Adrenal gland (tissue), 12 donors: ENCODE measurements around the gene NKX1-2. TPM values are rescaled to one million over a fixed set of nuclear protein-coding genes. Genes with fewer than 3 reads are reported as not detected.

ENCODE experiments used
- DNase-seq, 7 donors: peaks; one replicate each; pipeline ENCODE4 v3.0.0-alpha.2; 2019 to 2020
- H3K27ac ChIP-seq, 5 donors: fragments of 200-600 bp; sonication (generic) in 4 of 5; 1 replicate in 3 of 5; 2 replicates in 2 of 5; pipeline versions ENCODE4 v1.5.1 to v1.8.0; 2016 to 2020; ENCODE audit warnings: mild to moderate bottlenecking in 1 of 5
- H3K27me3 ChIP-seq: fragments of 200-600 bp; 2 replicates; pipeline ENCODE4 v1.8.0; 2021
- H3K36me3 ChIP-seq, 2 donors: fragments of 200-600 bp; replicated peaks in 1 of 2; 1 replicate in 1 of 2; 2 replicates in 1 of 2; pipeline versions ENCODE4 v1.5.1 to v1.8.0; 2018 to 2022
- H3K4me1 ChIP-seq, 2 donors: fragments of 200-600 bp; replicated peaks in 1 of 2; 1 replicate in 1 of 2; 2 replicates in 1 of 2; pipeline versions ENCODE4 v1.5.1 to v1.8.0; 2018 to 2021
- H3K4me3 ChIP-seq, 4 donors: fragments of 200-600 bp; sonication (generic) in 3 of 4; one replicate each; pipeline ENCODE4 v1.5.1; 2016 to 2018
- H3K9me3 ChIP-seq, 3 donors: fragments of 200-600 bp; sonication (generic) in 1 of 3; replicated peaks in 1 of 3; 1 replicate in 2 of 3; 2 replicates in 1 of 3; pipeline versions ENCODE4 v1.5.1 to v1.8.0; 2016 to 2021
- CTCF ChIP-seq, 6 experiments: fragments of 450-650 bp in 4 of 6; fragments of 200-600 bp in 2 of 6; sonication (generic) in 1 of 6; IDR thresholded peaks; 1 replicate in 5 of 6; 2 replicates in 1 of 6; pipeline versions ENCODE4 v1.5.1 to v1.8.0; 2016 to 2021; ENCODE audit warnings: antibody characterized with exemption in 6 of 6, mild to moderate bottlenecking in 2 of 6, moderate library complexity in 1 of 6
- POLR2A ChIP-seq, 2 donors: fragments of 450-650 bp; IDR thresholded peaks; one replicate each; pipeline ENCODE4 v1.6.1; 2017; ENCODE audit warnings: antibody characterized with exemption in 2 of 2, mild to moderate bottlenecking in 2 of 2, moderate library complexity in 1 of 2
- WGBS, 4 donors: extraction: QIAGEN DNeasy Blood & Tissue Kit in 2 of 4; methylation state at CpG; one replicate each; pipeline versions ENCODE4 v1.1.5 to v1.1.7; 2013 to 2017; 5-methylcytosine and 5-hydroxymethylcytosine counted together
- intact Hi-C, 2 donors: fragments of 100-400 bp; cut with DNase I; formaldehyde crosslinking; loops; one replicate each; pipeline versions ENCODE4 v1.14.1 to v1.15.0; 2022 to 2023
- polyA plus RNA-seq, 3 donors: library from polyadenylated mRNA; stranded (reverse); fragments of 200-250 nt in 2 of 3; fragments of 350-450 nt in 1 of 3; fragmentation: Illumina TruSeq in 1 of 3; extraction: RNeasy Lipid Tissue Mini Kit (QIAGEN cat#74804) in 1 of 3; gene quantifications; one replicate each; pipeline ENCODE4 v1.2.3, GENCODE V29; 2013 to 2014
- total RNA-seq, 9 donors: library from RNA; depleted of rRNA in 4 of 9; stranded (reverse); fragments of >200 nt in 4 of 9; fragments of 120-200 nt in 1 of 9; fragmentation: NEBNext Ultra II Directional in 1 of 9; extraction: Animal tissue kit (Norgen Biotek cat#: 25700) in 1 of 9; gene quantifications; one replicate each; pipeline versions ENCODE4 v1.1.0 to v1.2.4, GENCODE V29; 2013 to 2023
- donor health status: healthy with polysubstance abuse.
- donor health status: Bipolar disorder and iron deficiency.
- donor health status: DM: yes; HTN: yes; CAD: no.
- donor health status: DM: no; HTN: no; CAD: no.
- donor health status: DM: no; HTN: no; CAD: no.
- donor health status: DM: yes; HTN: yes; CAD: no.

Gene NKX1-2
- total and polyA plus RNA-seq, 12 donors, result not detected

- no peak for DNase-seq
- Histone ChIP-seq H3K27ac (no peak overlapping the region), H3K9me3 (no peaks in the 10 kb centered on the region), H3K4me3 (no peak overlapping the region), H3K36me3 (no peaks in the 10 kb centered on the region), H3K4me1 (peaks cover 5 to 9% of the 10 kb centered on the region in 2 donors), H3K27me3 (no peaks in the 10 kb centered on the region)
- TF ChIP-seq CTCF (IDR thresholded peaks at IDR 0.05) (no peak), POLR2A (IDR thresholded peaks at IDR 0.05) (no peak)
- WGBS, 4 donors, result 91 to 95% (median 94%) methylated on average over 4 of the region's 4 CpGs
- intact Hi-C loops, result no loop called here
Measured at GRCh38 chr10:124458473-124458872, 8.6 kb upstream of the NKX1-2 start.

DNA sequence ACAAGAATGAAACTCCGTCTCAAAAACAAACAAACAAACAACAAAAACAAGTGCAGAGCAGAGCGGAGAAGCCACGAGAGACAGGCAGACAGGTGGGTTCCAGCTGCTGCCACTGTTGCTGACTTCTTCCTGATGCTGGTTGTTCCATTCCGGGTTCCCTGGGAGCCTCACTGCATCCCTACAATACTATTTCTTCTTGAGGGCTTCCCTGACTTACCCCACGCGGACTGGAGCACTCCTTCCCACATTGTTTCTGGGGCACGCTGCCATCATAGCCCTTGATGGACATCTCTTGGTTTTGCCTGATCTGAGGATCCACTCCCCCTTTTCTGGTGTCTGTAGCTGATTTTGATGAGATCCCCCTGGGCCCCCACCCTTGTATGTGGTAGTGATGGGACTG, 5.6 kb upstream of the NKX1-2 start:
- intact Hi-C loops, result no loop called here
- WGBS, 4 donors, result 65 to 69% (median 67%) methylated on average over 7 of the region's 7 CpGs

DNA sequence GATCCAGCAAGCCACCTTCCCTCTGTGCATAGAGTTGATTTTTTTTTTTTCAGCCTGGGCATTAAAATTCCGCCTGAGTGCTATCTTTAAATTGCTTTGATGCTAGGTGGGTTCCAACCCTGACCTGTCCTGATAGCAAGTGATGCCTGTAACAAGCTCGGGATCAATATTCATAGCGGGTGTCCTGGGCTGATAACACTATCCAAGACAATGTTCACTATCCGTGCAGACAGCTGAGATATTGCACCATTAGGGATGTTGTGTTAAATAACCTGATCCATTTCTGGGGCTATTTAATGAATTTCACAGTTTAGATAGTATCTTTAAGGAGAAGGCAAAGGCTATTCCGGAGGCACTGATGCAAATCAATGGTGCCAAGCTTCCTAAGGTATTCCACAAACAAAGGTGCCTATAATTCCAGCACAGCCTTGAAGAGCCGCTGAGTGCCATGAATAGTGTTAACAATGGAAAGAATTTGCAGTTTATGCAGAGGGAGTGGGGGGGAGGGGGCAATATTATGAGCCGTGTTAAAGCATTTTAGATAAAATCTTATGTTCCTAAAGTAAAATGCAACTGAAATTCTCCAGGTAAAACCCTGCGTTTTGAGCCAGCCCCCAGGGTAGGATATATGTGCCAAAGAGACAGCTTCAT, 4.2 kb upstream of the NKX1-2 start:
- Histone ChIP-seq H3K36me3 (no peaks in the 10 kb centered on the region), H3K4me3 (no peak overlapping the region), H3K27me3 (peaks cover 33% of the 10 kb centered on the region), H3K9me3 (no peaks in the 10 kb centered on the region), H3K27ac (no peak overlapping the region), H3K4me1 (peaks cover 7 to 10% of the 10 kb centered on the region in 2 donors)
- intact Hi-C loops, result no loop called here
- no peak for DNase-seq
- 20 to 27% (median 25%) methylated on average over 8 of the region's 8 CpGs for WGBS, 4 donors
- no peak for TF ChIP-seq CTCF (IDR thresholded peaks at IDR 0.05)
- no peak for TF ChIP-seq POLR2A (IDR thresholded peaks at IDR 0.05)

More for the DNA sequence above, 5.6 kb upstream of the NKX1-2 start:
- no peak for TF ChIP-seq CTCF (IDR thresholded peaks at IDR 0.05)
- TF ChIP-seq POLR2A (IDR thresholded peaks at IDR 0.05), result no peak
- Histone ChIP-seq H3K9me3 (no peaks in the 10 kb centered on the region), H3K4me1 (no peaks in the 10 kb centered on the region), H3K4me3 (no peak overlapping the region), H3K36me3 (no peaks in the 10 kb centered on the region), H3K27me3 (peaks cover 21% of the 10 kb centered on the region), H3K27ac (no peak overlapping the region)
- no peak for DNase-seq

DNA sequence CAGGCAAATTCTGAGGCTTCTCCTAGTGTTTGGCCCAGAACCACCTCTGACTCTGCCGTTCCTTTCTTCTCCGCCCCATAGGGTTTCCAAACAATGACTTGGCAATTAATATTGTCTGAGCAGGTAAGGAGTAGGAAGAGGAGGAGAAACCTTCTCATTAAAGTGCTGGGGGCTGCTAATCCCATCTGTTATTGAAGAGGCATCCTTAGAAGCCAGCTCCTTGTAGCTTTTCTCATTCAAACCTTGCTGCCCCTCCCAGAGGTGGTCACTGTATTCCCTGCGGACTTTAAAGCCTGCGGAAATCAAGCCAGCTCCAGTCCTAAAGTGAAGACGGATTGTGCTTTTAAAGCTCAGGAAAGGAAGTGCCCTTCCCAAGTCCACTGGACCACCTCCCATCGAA, 1.4 kb upstream of the NKX1-2 start:
- H3K4me1 ChIP-seq, result peaks cover 7 to 30% of the 10 kb centered on the region in 2 donors
- no peaks in the 10 kb centered on the region for H3K9me3 ChIP-seq
- 29 to 36% (median 29%) methylated on average over 6 of the region's 6 CpGs for WGBS, 4 donors
- TF ChIP-seq CTCF (IDR thresholded peaks at IDR 0.05) (no peak), POLR2A (IDR thresholded peaks at IDR 0.05) (no peak)
- peaks cover 61% of the 10 kb centered on the region for H3K27me3 ChIP-seq
- no peaks in the 10 kb centered on the region for H3K36me3 ChIP-seq
- no peak overlapping the region for H3K4me3 ChIP-seq
- intact Hi-C loops, result no loop called here
- DNase-seq, result no peak
- H3K27ac ChIP-seq, result no peak overlapping the region
